ENCODE measurements around the gene IRF6. TPM values are rescaled to one million over a fixed set of nuclear protein-coding genes. Genes with fewer than 3 reads are reported as not detected.

IRF6 gene
- total and polyA plus RNA-seq, 2 of the 8 experiments (the other 6 are each of a cell fraction or from before 2014, with no cell fraction given), result 9.6 to 13.4 TPM

DNA sequence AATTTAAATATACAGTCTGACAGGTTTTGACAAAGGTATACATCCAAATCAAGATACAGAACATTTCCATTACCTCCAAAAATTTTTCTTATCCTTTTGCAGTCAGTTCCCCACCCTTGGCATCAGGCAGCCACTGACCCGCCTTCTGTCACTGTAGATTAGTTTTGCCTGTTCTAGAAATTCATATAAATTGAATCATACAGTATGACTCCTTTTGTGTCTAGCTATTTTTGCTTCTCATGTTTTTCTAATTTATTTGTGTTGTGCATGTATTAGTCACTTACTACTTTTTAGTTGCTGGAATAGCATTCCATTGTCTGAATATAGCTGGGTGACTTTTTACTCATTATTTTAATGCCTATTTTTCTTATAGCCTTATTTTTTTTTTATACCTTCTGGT is 25.7 kb upstream of the IRF6 start:
- POLR2A ChIA-PET (ENCODE audit: partially characterized antibody), result no interaction called here
- no peak for FAIRE-seq
- TF ChIP-seq PHF8 (conservative IDR thresholded peaks at IDR 0.05; ENCODE audit: low read depth, low read length) (no peak), EZH2 (IDR thresholded peaks at IDR 0.05; ENCODE audit: low read depth, low read length, severe bottlenecking) (no peak), CHD1 (IDR thresholded peaks at IDR 0.05; ENCODE audit: low read depth, low read length) (no peak), RNF2 (IDR thresholded peaks at IDR 0.05; ENCODE audit: borderline replicate concordance, low read depth, low read length, missing control alignments, poor library complexity, severe bottlenecking) (no peak), YY1 (IDR thresholded peaks at IDR 0.05; ENCODE audit: low read depth, low read length) (no peak), TCF12 (IDR thresholded peaks at IDR 0.05; ENCODE audit: low read depth, low read length) (no peak), FOSL1 (IDR thresholded peaks at IDR 0.05; ENCODE audit: insufficient read depth, low read depth, low read length) (no peak), NANOG (IDR thresholded peaks at IDR 0.05; ENCODE audit: insufficient read depth, low read depth, low read length, poor library complexity, severe bottlenecking) (no peak), CREB1 (IDR thresholded peaks at IDR 0.05) (no peak), EP300 (IDR thresholded peaks at IDR 0.05; ENCODE audit: borderline replicate concordance in 1 of 2, low read depth in 2 of 2, low read length in 2 of 2) (no peak)
- TF ChIP-seq, protein P1, sequence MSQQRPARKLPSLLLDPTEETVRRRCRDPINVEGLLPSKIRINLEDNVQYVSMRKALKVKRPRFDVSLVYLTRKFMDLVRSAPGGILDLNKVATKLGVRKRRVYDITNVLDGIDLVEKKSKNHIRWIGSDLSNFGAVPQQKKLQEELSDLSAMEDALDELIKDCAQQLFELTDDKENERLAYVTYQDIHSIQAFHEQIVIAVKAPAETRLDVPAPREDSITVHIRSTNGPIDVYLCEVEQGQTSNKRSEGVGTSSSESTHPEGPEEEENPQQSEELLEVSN (IDR thresholded peaks at IDR 0.05), result no peak

More for the DNA sequence above, 25.7 kb upstream of the IRF6 start:
- H3K4me1 ChIP-seq (replicated peaks in 1 of 4; ENCODE audit: control insufficient read depth in 3 of 4, insufficient read depth in 4 of 4, low read length in 3 of 4), result no peaks in the 10 kb centered on the region
- no peak overlapping the region for H2BK12ac ChIP-seq (ENCODE audit: low read depth, low read length)
- H2BK120ac ChIP-seq (replicated peaks; ENCODE audit: low read depth, low read length), result no peak overlapping the region
- no peak overlapping the region for H3K27ac ChIP-seq (ENCODE audit: low read depth, low read length)
- no peak for DNase-seq (ENCODE audit: low read depth in 1 of 2, low spot score in 2 of 2)
- no peak overlapping the region for H3K4ac ChIP-seq (replicated peaks; ENCODE audit: insufficient read length, low read depth, low read length)
- H4K20me1 ChIP-seq (replicated peaks in 1 of 2; ENCODE audit: control insufficient read depth in 1 of 2, insufficient read depth in 2 of 2, low read length in 2 of 2), result peaks cover 0 to 4% of the 10 kb centered on the region in 2 experiments
- H3K56ac ChIP-seq (replicated peaks; ENCODE audit: insufficient read length, low read depth, low read length), result no peak overlapping the region
- H3K23me2 ChIP-seq (ENCODE audit: low read depth, low read length), result no peaks in the 10 kb centered on the region
- no peak overlapping the region for H4K91ac ChIP-seq (replicated peaks; ENCODE audit: insufficient read length, low read length)
- no peak overlapping the region for H3K4me3 ChIP-seq (ENCODE audit: extremely low read depth in 1 of 4, insufficient read depth in 2 of 4, low read depth in 3 of 4, low read length in 4 of 4)
- H4K8ac ChIP-seq (ENCODE audit: extremely low read depth, insufficient read depth, low read length), result no peak overlapping the region
- no peak overlapping the region for H2BK15ac ChIP-seq (ENCODE audit: low read length)
- no peak overlapping the region for H3K23ac ChIP-seq (ENCODE audit: insufficient read length)
- 91% methylated on average over 1 of the region's 1 CpG; no CpG with 5 or more reads in 1 of the 2 experiments for WGBS, 2 experiments (ENCODE audit: extremely low coverage in 1 of 2, insufficient coverage in 1 of 2, insufficient read length in 1 of 2, insufficient replicate concordance in 2 of 2, low coverage in 1 of 2, low lambda C conversion rate in 2 of 2, missing lambda C conversion rate in 1 of 2)
- H3K9ac ChIP-seq (replicated peaks in 1 of 4; ENCODE audit: extremely low read depth in 1 of 4, low read depth in 3 of 4, low read length in 3 of 4), result no peak overlapping the region
- H4K5ac ChIP-seq (ENCODE audit: insufficient read length, low read depth, low read length), result no peak overlapping the region
- no peak overlapping the region for H2BK5ac ChIP-seq (ENCODE audit: low read depth, low read length)
- H3K18ac ChIP-seq (ENCODE audit: extremely low read depth, low read length), result no peak overlapping the region
- H3K4me2 ChIP-seq (ENCODE audit: insufficient read depth in 1 of 2, low read depth in 2 of 2, low read length in 2 of 2), result no peak overlapping the region
- peaks cover 0 to 10% of the 10 kb centered on the region in 2 experiments; a peak in 2 of 4 replicates for H3K79me2 ChIP-seq (ENCODE audit: control insufficient read depth in 1 of 2, insufficient read depth in 2 of 2, low read length in 2 of 2)
- no peaks in the 10 kb centered on the region for H3K79me1 ChIP-seq (ENCODE audit: low read depth, low read length)
- no peaks in the 10 kb centered on the region for H3K27me3 ChIP-seq (replicated peaks in 1 of 4; ENCODE audit: control insufficient read depth in 3 of 4, extremely low read depth in 1 of 4, insufficient read depth in 3 of 4, low read length in 3 of 4)
- H3K9me3 ChIP-seq (ENCODE audit: insufficient read depth in 2 of 2, low read depth in 1 of 2, low read length in 1 of 2), result no peaks in the 10 kb centered on the region
- CTCF ChIA-PET (ENCODE audit: partially characterized antibody), result interaction anchor here (0.7 to 3.1 kb wide), 3 partner anchors 8 to 470 kb away, joined by 3 to 12 read pairs (median 3); no protein-coding TSS in a partner anchor
- H2AK5ac ChIP-seq (ENCODE audit: low read depth, low read length), result no peak overlapping the region
- H3K36me3 ChIP-seq (ENCODE audit: control insufficient read depth in 2 of 4, insufficient read depth in 4 of 4, low read length in 3 of 4), result peaks cover 13 to 49% (median 37%) of the 10 kb centered on the region in 4 experiments
- no peak overlapping the region for H2AFZ ChIP-seq (ENCODE audit: low read length)
- H3K14ac ChIP-seq (ENCODE audit: insufficient read length), result no peak overlapping the region
- no peak overlapping the region for H2BK20ac ChIP-seq (ENCODE audit: low read length)

All from H1 (cell line).